K562 (cell line): ENCODE measurements around the gene CENPT. TPM values are rescaled to one million over a fixed set of nuclear protein-coding genes. Genes with fewer than 3 reads are reported as not detected.

Source experiments
- ARID2 ChIP-seq: fragments of 450-650 bp; IDR thresholded peaks from 2 replicates; pipeline ENCODE4 v1.6.1; 2017; ENCODE audit warnings: antibody characterized with exemption, mild to moderate bottlenecking
- ATF7 ChIP-seq: fragments of 450-650 bp; IDR thresholded peaks from 2 replicates; pipeline ENCODE4 v1.7.1; 2014; ENCODE audit warnings: mild to moderate bottlenecking, moderate library complexity
- CHD1 ChIP-seq: fragments of 200-600 bp; sonication (generic); IDR thresholded peaks from one replicate; pipeline ENCODE4 v1.6.1; 2012; ENCODE audit warnings: mild to moderate bottlenecking, moderate library complexity, low read length, inconsistent platforms
- COPS2 ChIP-seq: fragments of 450-650 bp; conservative IDR thresholded peaks from 2 replicates; pipeline ENCODE4 v1.6.1; 2016; ENCODE audit warnings: mild to moderate bottlenecking, moderate library complexity
- EP400 ChIP-seq: fragments of 450-650 bp; IDR thresholded peaks from 2 replicates; pipeline ENCODE4 v1.6.1; 2017; ENCODE audit warnings: antibody characterized with exemption, mild to moderate bottlenecking, moderate library complexity
- MECOM ChIP-seq: fragments of 250-450 bp; sonication (Bioruptor Pico); IDR thresholded peaks from 2 replicates; pipeline ENCODE4 v1.8.0; 2022; ENCODE audit warnings: inconsistent platforms
- NELFE ChIP-seq: IDR thresholded peaks from 2 replicates; pipeline ENCODE4 v1.6.1; 2011; ENCODE audit warnings: mild to moderate bottlenecking; ENCODE audit not compliant: insufficient read depth, insufficient read length
- PCBP2 ChIP-seq: fragments of 200-400 bp; formaldehyde crosslinking; IDR thresholded peaks from 2 replicates; pipeline ENCODE4 v1.6.1; 2018; ENCODE audit warnings: low read length, low read depth, mild to moderate bottlenecking, moderate library complexity; ENCODE audit not compliant: poor library complexity, severe bottlenecking
- PHTF2 ChIP-seq: fragments of 250-450 bp; sonication (Bioruptor Pico); IDR thresholded peaks from 2 replicates; pipeline ENCODE4 v1.5.0; 2021; ENCODE audit warnings: mild to moderate bottlenecking
- RBM17 ChIP-seq: fragments of 200-400 bp; formaldehyde crosslinking; IDR thresholded peaks from 2 replicates; pipeline ENCODE4 v1.6.1; 2017; ENCODE audit warnings: low read depth, mild to moderate bottlenecking, low read length, borderline replicate concordance
- SMC3 ChIP-seq: conservative IDR thresholded peaks from 2 replicates; pipeline ENCODE4 v1.6.1; 2011; ENCODE audit warnings: low read depth, low read length, improper control_type of control experiment; ENCODE audit not compliant: insufficient read depth
- SOX6 ChIP-seq: fragments of 450-650 bp; IDR thresholded peaks from 2 replicates; pipeline ENCODE4 v1.6.1; 2014; ENCODE audit warnings: mild to moderate bottlenecking
- TEAD4 ChIP-seq, 2 experiments: sonication (generic) in 1 of 2; formaldehyde crosslinking in 1 of 2; IDR thresholded peaks; 2 replicates each; pipeline versions ENCODE4 v1.6.1 to v1.8.0; 2012 to 2022; ENCODE audit warnings: borderline replicate concordance in 1 of 2, inconsistent platforms in 1 of 2, low read length in 1 of 2, mild to moderate bottlenecking in 1 of 2, missing genetic modification reagents in 1 of 2
- UBTF ChIP-seq, 2 experiments: IDR thresholded peaks; 2 replicates each; pipeline ENCODE4 v1.6.1; 2012; ENCODE audit warnings: improper control_type of control experiment in 2 of 2, low read depth in 2 of 2, low read length in 2 of 2, borderline replicate concordance in 1 of 2
- ZNF174 ChIP-seq: fragments of 250-450 bp; sonication (Bioruptor Pico); IDR thresholded peaks from 2 replicates; pipeline ENCODE4 v1.4.0; 2020; ENCODE audit warnings: mild to moderate bottlenecking
- ZNF398 ChIP-seq: fragments of 250-450 bp; sonication (Bioruptor Pico); IDR thresholded peaks from 2 replicates; pipeline ENCODE4 v1.8.0; 2021; ENCODE audit warnings: moderate library complexity, mild to moderate bottlenecking, inconsistent platforms
- ZNF507 ChIP-seq: conservative IDR thresholded peaks from 2 replicates; pipeline ENCODE4 v1.6.1; 2017; ENCODE audit warnings: missing genetic modification characterization, missing compliant biosample characterization
- ZNF586 ChIP-seq: fragments of 450-650 bp; formaldehyde crosslinking; conservative IDR thresholded peaks from 2 replicates; pipeline ENCODE4 v1.4.0; 2020; ENCODE audit warnings: mild to moderate bottlenecking, moderate library complexity
- ZNF592 ChIP-seq: fragments of 450-650 bp; IDR thresholded peaks from 2 replicates; pipeline ENCODE4 v1.6.1; 2017; ENCODE audit warnings: antibody characterized with exemption, mild to moderate bottlenecking
- polyA plus RNA-seq, 8 experiments: library from polyadenylated mRNA; depleted of rRNA in 4 of 8; stranded (reverse) in 5 of 8; unstranded in 3 of 8; fragments of >200 nt; fragmentation: Nextera tagmentation in 2 of 8; fragmentation: Illumina TruSeq in 1 of 8; extraction: Ambion mirVana in 2 of 8; extraction: Trizol in 1 of 8; gene quantifications; 2 replicates each; pipeline versions ENCODE4 v1.2.1 to v1.2.3, GENCODE V29; 2011 to 2014; ENCODE audit warnings: inconsistent platforms in 1 of 8, missing spikeins in 1 of 8
- total RNA-seq, 7 experiments: library from RNA; depleted of rRNA in 6 of 7; stranded (reverse); fragments of >200 nt in 6 of 7; fragmentation: Illumina TruSeq in 2 of 7; extraction: Trizol in 2 of 7; gene quantifications; 2 replicates each; pipeline versions ENCODE4 v1.2.1 to v1.2.3, GENCODE V29; 2011 to 2021; ENCODE audit warnings: low replicate concordance in 1 of 7

Gene CENPT
- total and polyA plus RNA-seq, 9 of the 15 experiments (the other 6 are each of a cell fraction or from before 2014, with no cell fraction given) = 3.6 to 94.2 (median 44.1) TPM

DNA sequence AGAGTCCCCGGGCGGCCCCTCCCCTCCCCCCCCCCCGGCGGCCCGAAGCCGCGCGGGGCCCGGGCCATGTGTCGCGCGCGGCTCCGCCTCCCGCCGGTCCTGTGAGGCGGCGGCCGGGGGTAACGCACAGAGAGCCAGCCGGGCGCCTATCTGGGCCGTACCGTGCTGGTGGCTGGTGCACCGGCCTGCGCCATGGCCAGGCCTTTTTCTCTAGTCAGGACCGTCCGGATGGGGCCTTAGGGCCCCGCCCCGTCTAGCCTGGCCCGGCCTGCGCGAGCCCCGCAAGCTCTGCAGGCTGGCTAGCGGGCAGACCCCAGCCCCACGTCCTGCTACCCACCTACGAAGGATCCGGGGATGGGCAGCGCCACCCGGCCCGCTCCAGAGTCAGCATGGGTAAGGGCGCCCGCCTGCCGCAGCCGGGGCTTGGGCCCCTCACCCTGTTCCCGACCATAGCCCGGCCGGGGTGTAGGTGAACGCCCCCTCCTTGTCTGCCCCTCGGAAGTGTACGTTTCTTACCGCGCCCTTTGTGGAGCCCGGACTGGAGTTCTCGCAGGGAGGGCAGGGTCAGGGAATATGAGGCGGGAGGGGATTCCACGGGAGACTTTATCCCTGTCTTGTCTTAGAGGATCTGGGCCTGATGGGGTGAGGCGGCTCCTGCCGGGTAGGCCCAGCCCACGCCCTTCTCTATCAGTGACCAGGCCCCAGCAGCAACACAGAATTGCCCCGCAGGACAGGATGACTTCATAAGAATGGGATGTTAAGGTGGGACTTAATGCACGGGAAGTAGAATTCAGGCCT lies at the start of gene CENPT (continued):
- TF ChIP-seq ZNF586 (CRISPR knock-in tag) (no peak), ATF7 (peak; percentile 53), PCBP2 (no peak), NELFE (no peak), UBTF (IDR thresholded peaks at IDR 0.05; ENCODE audit: borderline replicate concordance in 1 of 2, low read depth in 2 of 2, low read length in 2 of 2) (0 out of 4 replicates have a peak, but pooled peaks of 1 of the 2 experiments have one; percentile 23), EP400 (peak; percentile 51; the same call in 1 of the 2 replicates), COPS2 (no peak), CHD1 (peak; percentile 25), TEAD4 (IDR thresholded peaks at IDR 0.05; ENCODE audit: low read length) (peak; percentile 46; the same call in 1 of the 2 replicates), TEAD4 (CRISPR knock-in tag; IDR thresholded peaks at IDR 0.05; ENCODE audit: borderline replicate concordance) (no peak), MECOM (CRISPR knock-in tag) (no peak), ARID2 (no peak), ZNF398 (CRISPR knock-in tag) (no peak), SOX6 (no peak), RBM17 (no peak), ZNF507 (no peak), PHTF2 (no peak), ZNF174 (CRISPR knock-in tag) (no peak), ZNF592 (no peak), SMC3 (no peak)
